Left ventricle myocardium superior (tissue), 1 donor: ENCODE results near the gene PPFIBP1. TPM values are rescaled to one million over a fixed set of nuclear protein-coding genes. Genes with fewer than 3 reads are reported as not detected.

ENCODE experiments used
- ATAC-seq: fragments of 200-7000 bp; cut with Tn5 transposase; one replicate; pipeline ENCODE4 v1.9.1; 2020; ENCODE audit warnings: mild to moderate bottlenecking, moderate library complexity
- DNase-seq: peaks from one replicate; pipeline ENCODE4 v3.0.0-alpha.2; 2020
- intact Hi-C: fragments of 100-400 bp; cut with micrococcal nuclease; formaldehyde crosslinking; loops from one replicate; pipeline ENCODE4 v1.11.0; 2022
- total RNA-seq: library from RNA; stranded (reverse); fragmentation: NEBNext Ultra II Directional; extraction: Animal tissue kit (Norgen Biotek cat#: 25700); gene quantifications from one replicate; pipeline ENCODE4 v1.2.1, GENCODE V29; 2021
- donor health status: DM: no; HTN: yes; CAD: no; lungs with severe emphysema.

The PPFIBP1 gene
- total RNA-seq, 1 donor from 2014 or later = 332 TPM

- no peak for DNase-seq
- intact Hi-C loops = no loop called here
- peak; percentile 32 for ATAC-seq
These were observed 148.6 kb downstream of the PPFIBP1 start for GRCh38 chr12:27672643-27673042.

- ATAC-seq (peak; percentile 88), DNase-seq (no peak)
- intact Hi-C loops = no loop called here
These were observed 149.2 kb downstream of the PPFIBP1 start for GRCh38 chr12:27673101-27673718.

- ATAC-seq (peak; percentile 20), DNase-seq (no peak)
- intact Hi-C loops = no loop called here
These were observed 151.0 kb downstream of the PPFIBP1 start for GRCh38 chr12:27674989-27675388.

- intact Hi-C loops = no loop called here
- no peak for ATAC-seq
These were observed 156.6 kb downstream of the PPFIBP1 start for GRCh38 chr12:27680619-27681018.

GRCh38 chr12:27682534-27682933 lies 158.5 kb downstream of the PPFIBP1 start:
- intact Hi-C loops = no loop called here
- DNase-seq = no peak
- ATAC-seq = no peak

More at GRCh38 chr12:27680619-27681018, 156.6 kb downstream of the PPFIBP1 start:
- DNase-seq = no peak

- no peak for ATAC-seq
These were observed 161.3 kb downstream of the PPFIBP1 start for GRCh38 chr12:27685274-27685673.

GRCh38 chr12:27686147-27686546 lies 162.1 kb downstream of the PPFIBP1 start:
- DNase-seq = no peak
- intact Hi-C loops = no loop called here
- ATAC-seq = no peak

More at GRCh38 chr12:27685274-27685673, 161.3 kb downstream of the PPFIBP1 start:
- intact Hi-C loops = no loop called here
- DNase-seq = no peak

GRCh38 chr12:27688671-27689070 lies 164.7 kb downstream of the PPFIBP1 start:
- ATAC-seq (no peak), DNase-seq (no peak)
- intact Hi-C loops = no loop called here

GRCh38 chr12:27689558-27690180 lies 165.7 kb downstream of the PPFIBP1 start:
- intact Hi-C loops = no loop called here
- DNase-seq (no peak), ATAC-seq (no peak)

GRCh38 chr12:27693403-27693802 lies 169.4 kb downstream of the PPFIBP1 start:
- DNase-seq (no peak), ATAC-seq (no peak)
- intact Hi-C loops = no loop called here

GRCh38 chr12:27695556-27696292 lies 171.7 kb downstream of the PPFIBP1 start:
- DNase-seq (no peak), ATAC-seq (no peak)
- intact Hi-C loops = no loop called here

- ATAC-seq (no peak), DNase-seq (no peak)
These were observed 172.3 kb downstream of the PPFIBP1 start, which contains the start of gene REP15 for GRCh38 chr12:27696293-27696652. TSS of gene REP15 (plus strand) at chr12:27696447. CDS start at chr12:27696563, 116 bp downstream.

GRCh38 chr12:27696864-27697564 lies 173.0 kb downstream of the PPFIBP1 start:
- DNase-seq (no peak), ATAC-seq (no peak)
- intact Hi-C loops = no loop called here

More at GRCh38 chr12:27696293-27696652, 172.3 kb downstream of the PPFIBP1 start, which contains the start of gene REP15:
- intact Hi-C loops = no loop called here

- ATAC-seq = peak; percentile 82
- no peak for DNase-seq
- intact Hi-C loops = no loop called here
These were observed 179.9 kb downstream of the PPFIBP1 start for GRCh38 chr12:27703720-27704452.

GRCh38 chr12:27705263-27705662 lies 181.3 kb downstream of the PPFIBP1 start:
- intact Hi-C loops = no loop called here
- no peak for ATAC-seq

GRCh38 chr12:27707216-27707615 lies 183.2 kb downstream of the PPFIBP1 start:
- ATAC-seq (no peak), DNase-seq (no peak)
- intact Hi-C loops = no loop called here

More at GRCh38 chr12:27705263-27705662, 181.3 kb downstream of the PPFIBP1 start:
- no peak for DNase-seq

- no peak for ATAC-seq
- intact Hi-C loops = no loop called here
- no peak for DNase-seq
These were observed 185.4 kb downstream of the PPFIBP1 start for GRCh38 chr12:27709212-27709931.

- intact Hi-C loops = no loop called here
- peak; percentile 53 for ATAC-seq
- DNase-seq = no peak
These were observed 186.1 kb downstream of the PPFIBP1 start for GRCh38 chr12:27709932-27710591.
